Fibroblast of mammary gland (primary cell): ENCODE data around the gene FLNC.

Experiments
- DNase-seq: peaks from one replicate; pipeline ENCODE4 v3.0.0-alpha.2; 2010; ENCODE audit warnings: low read depth
- H3K4me3 ChIP-seq: 2 replicates; pipeline ENCODE4 v1.5.1; 2011; ENCODE audit warnings: low read depth, mild to moderate bottlenecking, low read length, moderate library complexity; ENCODE audit not compliant: control insufficient read depth
- TF ChIP-seq, protein P1 (sequence below): conservative IDR thresholded peaks from 2 replicates; pipeline ENCODE4 v1.5.1; 2011; ENCODE audit warnings: low read depth, low read length, inconsistent platforms; ENCODE audit not compliant: control insufficient read depth, insufficient read depth

The FLNC gene

DNA sequence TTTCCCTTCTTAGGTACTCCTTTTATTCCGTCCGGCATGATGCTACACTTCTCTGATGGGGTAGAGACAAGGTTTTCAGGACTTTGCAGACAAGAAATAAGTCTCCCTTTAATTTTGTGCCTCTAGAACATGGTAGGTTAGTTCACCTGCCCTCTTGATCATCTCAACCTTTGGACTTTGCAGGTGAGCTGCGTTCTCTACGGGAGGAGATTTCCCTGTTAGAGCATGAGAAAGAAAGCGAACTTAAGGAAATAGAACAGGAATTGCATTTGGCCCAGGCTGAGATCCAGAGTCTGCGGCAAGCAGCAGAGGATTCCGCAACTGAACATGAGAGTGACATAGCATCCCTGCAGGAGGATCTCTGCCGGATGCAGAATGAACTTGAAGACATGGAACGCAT, 29.2 kb upstream of the FLNC start:
- no peak overlapping the region for H3K4me3 ChIP-seq
- no peak for DNase-seq
- TF ChIP-seq, protein P1, sequence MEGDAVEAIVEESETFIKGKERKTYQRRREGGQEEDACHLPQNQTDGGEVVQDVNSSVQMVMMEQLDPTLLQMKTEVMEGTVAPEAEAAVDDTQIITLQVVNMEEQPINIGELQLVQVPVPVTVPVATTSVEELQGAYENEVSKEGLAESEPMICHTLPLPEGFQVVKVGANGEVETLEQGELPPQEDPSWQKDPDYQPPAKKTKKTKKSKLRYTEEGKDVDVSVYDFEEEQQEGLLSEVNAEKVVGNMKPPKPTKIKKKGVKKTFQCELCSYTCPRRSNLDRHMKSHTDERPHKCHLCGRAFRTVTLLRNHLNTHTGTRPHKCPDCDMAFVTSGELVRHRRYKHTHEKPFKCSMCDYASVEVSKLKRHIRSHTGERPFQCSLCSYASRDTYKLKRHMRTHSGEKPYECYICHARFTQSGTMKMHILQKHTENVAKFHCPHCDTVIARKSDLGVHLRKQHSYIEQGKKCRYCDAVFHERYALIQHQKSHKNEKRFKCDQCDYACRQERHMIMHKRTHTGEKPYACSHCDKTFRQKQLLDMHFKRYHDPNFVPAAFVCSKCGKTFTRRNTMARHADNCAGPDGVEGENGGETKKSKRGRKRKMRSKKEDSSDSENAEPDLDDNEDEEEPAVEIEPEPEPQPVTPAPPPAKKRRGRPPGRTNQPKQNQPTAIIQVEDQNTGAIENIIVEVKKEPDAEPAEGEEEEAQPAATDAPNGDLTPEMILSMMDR: no peak

DNA sequence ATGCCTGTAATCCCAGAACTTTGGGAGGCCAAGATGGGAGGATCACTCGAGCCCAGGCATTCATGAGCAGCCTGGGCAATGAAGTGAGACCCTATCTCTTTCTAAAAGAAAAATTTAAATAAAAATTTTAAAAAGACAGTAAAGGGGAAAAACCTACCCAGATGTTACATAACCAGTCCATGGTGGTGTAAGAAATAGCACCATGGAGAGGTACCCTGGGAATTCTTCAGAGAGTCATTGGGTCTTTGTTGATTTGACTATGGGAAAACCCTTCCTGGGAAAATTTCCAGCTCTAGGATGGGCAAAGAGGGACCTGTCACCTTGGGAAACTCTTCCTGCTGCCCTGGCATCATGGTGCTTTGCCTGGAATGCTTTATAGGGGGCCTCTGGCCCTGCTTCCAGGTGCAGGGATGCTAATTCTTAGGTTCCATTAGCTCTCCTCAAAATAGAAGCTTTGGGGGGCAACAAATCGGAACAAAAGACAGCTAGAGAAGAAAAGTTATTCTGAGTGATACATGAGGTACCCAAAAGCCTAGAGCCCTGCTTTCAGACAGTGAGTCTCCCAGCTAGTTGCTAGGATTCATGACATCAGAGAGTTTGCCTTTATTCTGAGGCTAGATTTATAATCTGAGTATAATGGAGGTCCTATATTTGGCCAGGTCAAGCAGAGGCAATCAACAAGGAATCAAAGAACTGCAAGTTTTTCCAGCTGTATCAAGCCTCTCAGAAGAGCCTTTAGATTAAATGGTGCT, 28.4 kb upstream of the FLNC start:
- no peak for DNase-seq
- TF ChIP-seq, protein P1: no peak
- H3K4me3 ChIP-seq: no peak overlapping the region

DNA sequence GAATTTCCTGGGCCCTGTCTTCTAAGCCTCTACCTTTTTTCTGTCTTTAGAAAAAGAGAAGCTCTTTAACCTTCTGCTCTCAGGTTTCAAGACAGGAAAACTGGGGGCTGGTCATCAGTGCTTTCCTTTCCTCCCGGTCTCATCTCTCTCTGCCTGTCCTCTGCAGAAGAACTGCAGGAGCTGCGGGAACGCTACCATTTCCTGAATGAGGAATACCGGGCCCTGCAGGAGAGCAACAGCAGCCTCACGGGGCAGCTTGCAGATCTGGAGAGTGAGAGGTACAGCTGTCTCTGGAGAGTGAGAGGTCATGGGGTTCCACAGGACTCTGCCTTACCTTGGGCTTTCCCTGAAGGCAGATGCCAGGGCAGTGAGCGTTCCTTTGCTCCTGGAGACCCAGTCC, 25.7 kb upstream of the FLNC start:
- H3K4me3 ChIP-seq: no peak overlapping the region
- TF ChIP-seq, protein P1: no peak
- DNase-seq: no peak

DNA sequence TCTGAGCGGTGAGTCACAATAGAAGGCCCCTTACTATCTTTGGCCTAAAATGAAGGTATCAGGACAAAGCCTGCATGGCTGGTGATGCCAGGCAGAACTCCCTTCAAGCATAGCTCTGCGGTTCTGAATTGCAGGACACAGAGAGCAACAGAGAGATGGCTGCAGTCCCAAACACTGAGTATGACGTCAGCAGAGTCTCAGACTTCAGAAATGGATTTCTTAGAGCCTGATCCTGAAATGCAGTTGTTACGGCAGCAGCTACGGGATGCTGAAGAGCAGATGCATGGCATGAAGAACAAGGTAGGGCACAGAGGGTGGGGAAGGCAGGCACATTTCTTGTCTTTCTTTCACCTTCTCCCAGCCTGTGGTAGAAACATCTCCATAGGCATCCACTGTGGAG, 25.0 kb upstream of the FLNC start:
- H3K4me3 ChIP-seq: no peak overlapping the region
- no peak for DNase-seq
- TF ChIP-seq, protein P1: no peak

DNA sequence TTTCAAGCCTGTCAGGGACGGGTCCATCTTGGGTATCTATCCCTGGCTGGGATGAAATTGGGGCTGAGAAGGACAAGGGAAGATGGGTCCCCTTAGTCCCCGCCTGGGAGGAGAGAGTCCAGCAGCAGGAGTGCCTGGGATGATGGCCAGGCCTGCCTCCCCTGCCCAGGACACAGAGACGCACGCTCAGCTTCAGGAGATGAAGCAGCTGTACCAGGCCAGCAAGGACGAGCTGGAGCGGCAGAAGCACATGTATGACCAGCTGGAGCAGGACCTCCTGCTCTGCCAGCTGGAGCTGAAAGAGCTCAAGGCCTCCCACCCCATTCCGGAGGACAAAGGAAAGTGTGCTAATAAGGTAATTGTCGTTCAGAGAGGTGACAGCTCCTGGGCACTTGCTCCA, 23.0 kb upstream of the FLNC start:
- TF ChIP-seq, protein P1: no peak
- H3K4me3 ChIP-seq: no peak overlapping the region
- DNase-seq: no peak

DNA sequence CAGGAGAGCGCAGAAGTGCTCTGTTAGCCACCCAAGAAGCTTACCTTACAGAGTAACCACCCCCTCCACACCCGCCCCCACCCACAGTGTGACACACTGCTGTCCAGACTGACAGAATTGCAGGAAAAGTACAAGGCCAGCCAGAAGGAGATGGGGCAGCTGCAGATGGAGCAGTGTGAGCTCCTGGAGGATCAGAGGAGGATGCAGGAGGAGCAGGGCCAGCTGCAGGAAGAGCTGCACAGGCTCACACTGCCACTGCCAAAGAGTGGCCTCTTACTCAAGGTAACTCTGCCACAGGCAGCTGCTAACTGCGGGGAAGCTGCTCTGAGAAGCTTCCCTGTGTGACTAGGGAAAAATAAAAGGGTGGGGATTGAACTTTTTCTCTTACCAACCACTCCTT, 20.8 kb upstream of the FLNC start:
- TF ChIP-seq, protein P1: no peak
- H3K4me3 ChIP-seq: no peak overlapping the region
- DNase-seq: no peak
